ENCODE results near the gene TRAK1.
A peak's percentile ranks its signal among the peaks of the same experiment; 100 is the strongest.

TRAK1 gene

DNA sequence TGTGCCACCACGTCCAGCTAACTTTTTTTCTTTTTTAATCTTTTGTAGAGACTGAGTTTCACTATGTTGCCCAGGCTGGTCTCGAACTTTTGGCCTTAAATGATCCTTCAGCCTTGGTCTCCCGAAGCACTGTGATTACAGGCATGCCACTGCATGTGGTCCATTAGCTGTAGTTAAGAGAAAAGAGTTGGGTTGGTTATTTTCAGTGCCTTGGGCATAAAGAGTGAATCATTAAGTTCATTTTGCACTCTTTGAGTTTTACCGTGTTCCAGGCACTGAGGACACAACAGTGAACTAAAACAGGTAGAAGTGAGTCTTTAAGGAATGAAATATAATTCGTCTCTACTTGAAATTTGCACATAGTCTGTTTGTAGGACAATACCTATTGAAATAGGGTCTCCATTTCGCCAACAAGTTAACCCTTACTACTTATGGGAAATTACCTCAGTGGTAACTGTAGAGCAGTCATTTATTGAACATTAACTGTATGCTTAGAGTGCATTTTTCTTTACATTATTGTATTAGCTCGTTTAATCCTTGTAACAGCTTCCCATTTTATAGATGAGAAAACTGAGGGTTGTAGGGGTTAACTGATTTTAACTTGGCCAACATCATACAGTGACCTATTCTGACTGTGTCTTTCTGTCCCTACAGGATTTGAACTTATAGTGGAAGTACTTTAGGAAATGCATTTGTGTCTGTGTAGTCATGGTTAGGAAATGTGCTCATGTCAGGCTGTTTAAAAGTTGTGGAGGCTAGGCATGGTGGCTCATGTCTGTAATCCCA is 22.7 kb upstream of the TRAK1 start:
- no peak for DNase-seq (ENCODE audit: low spot score)

DNA sequence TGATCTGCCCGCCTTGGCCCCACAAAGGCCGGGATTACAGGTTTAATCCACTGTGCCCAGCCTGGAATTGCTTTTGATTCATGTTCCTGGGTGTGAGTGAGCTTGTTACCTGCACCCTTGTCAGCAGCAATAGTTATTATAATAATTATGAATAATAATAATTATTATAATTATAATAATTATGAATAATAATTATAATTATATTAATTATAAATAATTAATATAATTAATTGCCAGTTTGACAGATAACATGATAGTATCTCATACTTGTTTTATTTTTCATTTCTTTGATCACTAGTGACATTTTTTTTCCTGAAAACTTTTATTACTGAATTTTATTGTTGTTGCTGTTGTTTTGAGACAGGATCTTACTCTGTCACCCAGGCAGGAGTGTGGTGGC is 21.1 kb upstream of the TRAK1 start:
- DNase-seq (ENCODE audit: low spot score), result no peak

- peak; percentile 49 for DNase-seq (ENCODE audit: low spot score)
These were observed 20.6 kb upstream of the TRAK1 start for GRCh38 chr3:42070524-42070923.

DNA sequence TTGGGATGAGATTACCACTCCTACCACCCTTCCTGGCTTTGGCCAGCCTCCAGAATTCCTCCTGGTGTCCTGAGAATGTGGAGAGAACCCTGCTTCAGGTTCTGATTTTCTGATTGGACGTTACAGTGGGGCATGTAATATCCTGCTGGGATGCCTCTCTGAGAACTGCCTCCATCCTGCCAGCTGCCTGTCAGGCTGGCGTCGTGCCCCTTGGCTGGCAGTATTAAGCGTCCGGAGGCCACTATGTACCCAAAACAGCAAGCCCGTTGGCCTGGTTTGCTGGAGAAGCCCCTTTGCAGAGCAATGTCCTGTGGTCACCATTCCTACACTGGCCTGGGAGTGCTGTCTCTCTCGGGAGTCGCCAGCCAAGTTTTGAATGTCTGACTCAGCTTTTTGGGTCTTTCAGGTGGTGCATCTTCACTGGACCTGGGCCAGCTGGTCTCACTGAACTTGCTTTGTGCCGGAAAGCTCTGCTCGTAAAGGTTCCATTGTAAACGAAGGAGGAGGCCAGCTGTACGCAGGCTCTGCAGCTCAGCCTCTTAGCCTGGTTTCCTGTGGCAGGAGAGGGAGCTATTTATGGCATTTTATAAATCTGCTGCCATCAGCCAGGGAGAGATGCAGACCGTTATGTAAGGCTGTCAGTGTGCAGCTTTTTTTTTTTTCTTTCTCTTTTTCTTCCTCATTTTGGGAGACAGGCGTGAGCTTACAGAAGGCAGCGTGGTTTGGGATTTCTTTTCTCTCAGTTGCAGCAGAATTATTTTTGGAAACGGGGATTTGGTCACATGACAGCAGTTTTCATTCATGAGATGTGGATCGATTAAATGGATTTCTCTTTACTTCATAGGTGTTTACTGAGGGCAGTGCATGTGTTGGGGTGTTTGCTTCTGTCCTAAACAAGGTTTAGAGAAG is 19.0 kb upstream of the TRAK1 start:
- peak; percentile 56 for DNase-seq (ENCODE audit: low spot score)

- no peak for DNase-seq (ENCODE audit: low spot score)
These were observed 18.3 kb upstream of the TRAK1 start for GRCh38 chr3:42072831-42073301.

DNA sequence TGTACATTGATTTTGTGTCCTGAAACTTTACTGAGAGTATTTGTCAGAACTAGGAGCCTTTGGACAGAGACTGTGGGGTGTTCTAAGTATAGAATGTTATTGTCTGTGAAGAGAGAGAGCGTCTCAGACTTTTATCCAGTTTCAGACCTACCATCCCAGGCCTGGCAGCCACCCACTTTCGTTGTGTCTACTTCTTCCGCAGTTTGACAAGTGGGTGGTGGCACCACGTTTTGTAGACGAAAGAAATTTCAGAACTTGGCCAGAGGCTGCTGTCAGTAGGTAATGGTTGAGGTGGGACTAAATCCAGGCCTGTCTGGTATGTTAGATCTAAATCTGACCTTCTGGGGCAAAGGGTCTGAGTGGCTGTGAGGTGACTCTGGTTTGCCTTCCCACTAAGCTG is 13.4 kb upstream of the TRAK1 start:
- DNase-seq (ENCODE audit: low spot score), result no peak

DNA sequence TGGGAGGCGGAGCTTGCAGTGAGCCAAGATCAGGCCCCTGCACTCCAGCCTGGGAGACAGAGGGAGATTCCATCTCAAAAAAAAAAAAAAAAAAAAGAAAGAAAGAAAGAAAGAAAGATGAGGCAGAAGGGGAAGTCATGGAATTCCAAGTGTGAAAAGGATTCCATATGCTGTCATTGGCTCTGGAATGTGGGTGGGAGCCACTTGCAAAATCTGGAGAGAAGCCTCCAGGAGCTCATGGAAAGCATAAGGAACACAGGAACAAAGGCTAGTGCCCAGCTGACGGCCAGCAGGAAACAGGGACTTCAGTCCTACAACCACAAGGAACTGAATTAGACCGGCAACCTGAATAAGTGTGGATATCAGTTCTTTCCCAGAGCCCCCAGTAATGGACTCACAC is 12.5 kb upstream of the TRAK1 start:
- no peak for DNase-seq (ENCODE audit: low spot score)

DNA sequence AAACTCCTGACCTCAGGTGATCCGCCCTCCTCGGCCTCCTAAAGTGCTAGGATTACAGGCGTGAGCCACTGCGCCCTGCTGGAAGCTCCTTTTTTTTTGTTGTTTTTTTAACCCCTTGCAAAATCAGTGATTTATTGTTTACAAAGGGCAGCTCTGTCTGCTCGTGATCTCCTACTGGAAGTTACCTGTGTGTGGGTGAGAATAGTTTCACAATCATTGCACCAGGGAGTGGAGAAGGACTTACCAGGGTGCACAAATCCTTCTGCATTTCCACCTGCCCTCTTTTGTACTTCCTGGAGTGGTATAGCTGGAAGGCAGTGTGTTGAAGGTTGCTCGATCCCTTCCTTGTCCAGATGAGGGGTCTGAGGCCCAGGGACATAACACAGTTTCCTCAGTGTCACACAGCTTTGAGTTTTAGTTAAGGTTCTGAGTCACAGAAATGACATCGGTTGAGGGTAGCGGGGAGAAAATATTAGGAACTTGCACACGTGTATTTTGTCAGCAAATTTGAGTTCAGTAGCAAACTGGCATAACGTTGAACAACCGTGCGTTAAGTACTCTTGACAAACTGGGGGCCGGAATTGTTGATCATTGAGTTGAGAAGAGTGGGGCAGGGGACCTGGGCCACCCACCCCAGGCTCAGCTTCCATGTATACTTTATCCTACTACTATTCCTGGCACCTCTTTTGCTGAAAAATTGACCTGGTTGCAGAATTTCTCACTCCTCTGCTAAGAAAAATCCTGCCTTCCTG is 11.3 kb upstream of the TRAK1 start:
- peak; percentile 44 for DNase-seq (ENCODE audit: low spot score)

DNA sequence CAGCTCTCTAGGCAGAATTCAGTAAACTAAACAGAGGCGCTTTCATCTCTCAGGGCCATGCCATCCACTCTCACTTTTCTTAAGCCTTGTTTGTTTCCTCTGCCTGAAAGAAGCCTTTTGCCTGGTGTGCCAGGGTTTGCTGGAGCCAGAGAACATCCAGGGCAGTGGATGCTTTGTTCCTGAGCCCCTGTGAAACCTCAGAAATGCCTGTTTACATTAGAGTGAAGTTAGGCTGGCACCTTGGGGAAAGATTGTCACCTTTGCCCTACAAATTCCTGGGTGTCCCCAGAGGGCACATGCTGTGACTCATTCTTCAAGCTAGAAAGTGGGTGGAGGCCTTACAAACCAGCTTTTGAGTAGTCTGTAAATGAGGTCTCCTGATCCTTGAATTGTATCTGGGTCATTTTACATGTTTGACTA is 10.7 kb upstream of the TRAK1 start:
- peak; percentile 92 for DNase-seq (ENCODE audit: low spot score)

- no peak for DNase-seq (ENCODE audit: low spot score)
These were observed 9.2 kb upstream of the TRAK1 start for GRCh38 chr3:42081838-42082473.

DNA sequence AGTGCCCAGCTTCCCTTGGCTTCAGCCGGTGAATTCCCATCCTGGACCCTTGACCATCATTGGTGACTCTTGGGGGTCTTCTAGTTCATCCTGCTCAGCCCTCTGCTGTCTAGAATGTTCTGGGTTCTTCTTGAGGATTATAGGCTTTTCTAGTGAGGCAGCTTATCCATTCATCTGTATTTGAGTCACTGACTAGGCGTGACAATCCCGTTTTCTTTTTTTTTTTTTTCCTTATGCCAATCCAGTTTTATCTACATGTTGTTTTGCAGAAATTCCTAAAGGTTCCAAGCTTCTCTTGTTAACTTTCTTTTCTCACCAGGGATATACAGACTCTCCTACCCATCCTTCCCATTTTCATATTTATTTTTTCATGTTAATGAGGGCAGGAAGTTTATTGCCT is 6.6 kb upstream of the TRAK1 start:
- no peak for DNase-seq (ENCODE audit: low spot score)

DNA sequence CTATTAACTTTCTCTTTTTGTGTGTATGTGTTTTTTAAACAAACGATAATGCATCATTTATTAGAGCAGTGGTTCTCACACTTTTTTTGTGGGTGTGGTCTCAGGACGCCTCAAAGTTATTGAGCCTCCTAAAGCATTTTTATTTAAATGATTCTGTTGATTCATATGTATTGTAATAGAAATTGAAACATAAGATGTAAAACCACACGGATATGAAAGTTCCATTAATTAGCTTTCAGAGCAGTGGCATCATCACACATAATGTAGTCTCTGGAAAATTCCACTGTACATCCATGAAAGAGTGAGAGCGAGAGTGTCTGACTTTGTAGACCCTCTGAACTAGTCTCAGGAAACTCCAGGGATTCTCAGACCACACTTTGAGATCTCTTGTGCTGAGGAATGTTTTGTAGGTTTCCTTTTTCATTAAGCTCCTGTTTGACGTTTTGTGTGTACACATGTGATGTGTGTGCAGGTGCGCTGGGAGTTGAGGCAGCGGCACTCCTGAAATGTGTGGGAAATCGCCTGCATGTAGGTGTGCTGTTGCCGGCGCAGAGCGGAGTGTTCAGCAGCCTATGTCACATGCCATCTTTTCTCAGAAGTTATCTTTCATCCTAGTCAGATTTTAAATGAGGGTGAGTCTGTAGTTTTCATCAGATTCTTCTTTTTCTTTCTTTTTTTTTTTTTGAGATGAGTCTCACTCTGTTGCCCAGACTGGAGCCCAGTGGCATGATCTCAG is 5.3 kb upstream of the TRAK1 start:
- DNase-seq (ENCODE audit: low spot score), result no peak

GRCh38 chr3:42088803-42089530 is 2.2 kb upstream of the TRAK1 start:
- no peak for DNase-seq (ENCODE audit: low spot score)

- no peak for DNase-seq (ENCODE audit: low spot score)
These were observed 849 bp downstream of the TRAK1 start for GRCh38 chr3:42092006-42092405.

- DNase-seq (ENCODE audit: low spot score), result no peak
These were observed 3.0 kb downstream of the TRAK1 start for GRCh38 chr3:42094128-42094527.

DNA sequence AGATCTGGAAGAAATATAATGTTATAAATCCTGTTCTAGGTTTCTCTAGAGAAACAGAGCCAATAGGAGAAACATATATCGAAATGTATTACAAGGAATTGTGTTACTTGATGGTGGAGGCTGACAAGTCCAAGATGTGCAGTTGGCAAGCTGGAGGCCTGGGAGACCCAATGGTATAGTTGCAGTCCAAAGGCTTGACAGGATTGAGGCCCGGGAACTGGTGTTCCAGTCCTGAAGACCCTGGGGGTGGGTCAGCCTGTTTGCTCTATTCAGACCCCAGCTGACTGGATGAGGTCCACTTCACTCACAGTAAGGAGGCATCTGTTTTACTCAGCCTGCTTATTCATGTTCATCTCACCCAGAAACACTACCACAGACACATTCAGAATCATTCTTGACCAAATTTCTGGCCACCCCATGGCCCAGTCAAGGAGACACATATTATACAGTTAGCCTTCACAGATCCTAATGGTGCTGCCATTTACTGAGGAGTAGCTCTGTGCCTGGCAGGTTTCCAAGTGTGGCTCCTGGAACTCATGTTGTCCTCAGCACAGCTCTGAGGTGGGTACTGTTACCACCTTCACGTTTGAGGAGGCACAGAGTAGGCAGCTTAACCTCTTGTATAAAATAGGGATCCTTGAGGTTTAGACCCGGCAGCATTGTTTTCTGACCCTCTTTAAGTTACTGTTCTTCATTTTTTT is 3.7 kb downstream of the TRAK1 start:
- DNase-seq (ENCODE audit: low spot score), result no peak

GRCh38 chr3:42095540-42095939 is 4.4 kb downstream of the TRAK1 start:
- no peak for DNase-seq (ENCODE audit: low spot score)

GRCh38 chr3:42096796-42097565 is 5.8 kb downstream of the TRAK1 start:
- DNase-seq (ENCODE audit: low spot score), result no peak

DNA sequence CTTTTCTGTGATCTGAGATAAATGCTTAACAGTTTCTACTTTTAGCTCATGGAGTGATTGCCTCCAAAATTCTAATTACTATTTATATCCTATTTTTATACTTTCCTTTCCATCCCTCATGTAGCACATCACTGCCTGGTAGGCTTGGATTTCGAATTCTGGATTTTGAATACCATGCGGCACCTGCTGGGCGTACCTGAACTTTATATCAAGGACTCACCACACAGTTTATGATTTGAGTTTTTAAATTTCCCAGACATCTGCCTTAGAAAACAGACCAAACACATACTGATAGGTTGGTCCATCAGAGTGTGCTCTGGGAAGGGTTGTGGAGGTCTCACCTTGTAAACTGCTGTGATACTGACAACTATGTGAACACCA is 6.4 kb downstream of the TRAK1 start:
- no peak for DNase-seq (ENCODE audit: low spot score)
